Measurements from ENCODE around the gene STK32A.

Gene STK32A

GRCh38 chr5:147408980-147409379, 174.2 kb downstream of the STK32A start:
- no peak overlapping the region for H3K4me3 ChIP-seq (ENCODE audit: low read depth, low read length)
- in situ Hi-C loops (cut with HindIII; ENCODE audit: low sequenced_read_pairs) = no loop called here
- DNase-seq (ENCODE audit: low read depth, low spot score) = no peak
- no peak for TF ChIP-seq CTCF (IDR thresholded peaks at IDR 0.05; ENCODE audit: low read depth, low read length)

- in situ Hi-C loops (cut with HindIII; ENCODE audit: low sequenced_read_pairs) = no loop called here
- no peak for DNase-seq (ENCODE audit: low read depth, low spot score)
- TF ChIP-seq CTCF (IDR thresholded peaks at IDR 0.05; ENCODE audit: low read depth, low read length) = no peak
- H3K4me3 ChIP-seq (ENCODE audit: low read depth, low read length) = no peak overlapping the region
Measured at GRCh38 chr5:147410496-147411358, 175.9 kb downstream of the STK32A start.

- no peak overlapping the region for H3K4me3 ChIP-seq (ENCODE audit: low read depth, low read length)
- no peak for DNase-seq (ENCODE audit: low read depth, low spot score)
- no peak for TF ChIP-seq CTCF (IDR thresholded peaks at IDR 0.05; ENCODE audit: low read depth, low read length)
- in situ Hi-C loops (cut with HindIII; ENCODE audit: low sequenced_read_pairs) = no loop called here
Measured at GRCh38 chr5:147411359-147412319, 176.8 kb downstream of the STK32A start.

- DNase-seq (ENCODE audit: low read depth, low spot score) = no peak
- no peak for TF ChIP-seq CTCF (IDR thresholded peaks at IDR 0.05; ENCODE audit: low read depth, low read length)
- H3K4me3 ChIP-seq (ENCODE audit: low read depth, low read length) = no peak overlapping the region
- in situ Hi-C loops (cut with HindIII; ENCODE audit: low sequenced_read_pairs) = no loop called here
Measured at GRCh38 chr5:147412561-147412960, 177.7 kb downstream of the STK32A start.

GRCh38 chr5:147413266-147413665, 178.4 kb downstream of the STK32A start:
- peak; percentile 66 for DNase-seq (ENCODE audit: low read depth, low spot score)
- in situ Hi-C loops (cut with HindIII; ENCODE audit: low sequenced_read_pairs) = no loop called here
- no peak for TF ChIP-seq CTCF (IDR thresholded peaks at IDR 0.05; ENCODE audit: low read depth, low read length)

GRCh38 chr5:147415651-147416050, 180.8 kb downstream of the STK32A start:
- no peak for TF ChIP-seq CTCF (IDR thresholded peaks at IDR 0.05; ENCODE audit: low read depth, low read length)
- in situ Hi-C loops (cut with HindIII; ENCODE audit: low sequenced_read_pairs) = no loop called here
- no peak for DNase-seq (ENCODE audit: low read depth, low spot score)

More at GRCh38 chr5:147413266-147413665, 178.4 kb downstream of the STK32A start:
- no peak overlapping the region for H3K4me3 ChIP-seq (ENCODE audit: low read depth, low read length)

More at GRCh38 chr5:147415651-147416050, 180.8 kb downstream of the STK32A start:
- H3K4me3 ChIP-seq (ENCODE audit: low read depth, low read length) = no peak overlapping the region

All from astrocyte of the spinal cord (primary cell).